GM21390 (cell line): Measurements from ENCODE around the gene HOXA6.

Experiments used
- ATAC-seq: cut with Tn5 transposase; IDR thresholded peaks from one replicate; pipeline ENCODE4 v1.9.1; 2021; ENCODE audit not compliant: unreplicated experiment

Gene HOXA6

GRCh38 chr7:27099453-27100370, 47.9 kb downstream of the HOXA6 start:
- no peak for ATAC-seq

GRCh38 chr7:27098578-27099451, 48.8 kb downstream of the HOXA6 start:
- ATAC-seq: no peak

DNA sequence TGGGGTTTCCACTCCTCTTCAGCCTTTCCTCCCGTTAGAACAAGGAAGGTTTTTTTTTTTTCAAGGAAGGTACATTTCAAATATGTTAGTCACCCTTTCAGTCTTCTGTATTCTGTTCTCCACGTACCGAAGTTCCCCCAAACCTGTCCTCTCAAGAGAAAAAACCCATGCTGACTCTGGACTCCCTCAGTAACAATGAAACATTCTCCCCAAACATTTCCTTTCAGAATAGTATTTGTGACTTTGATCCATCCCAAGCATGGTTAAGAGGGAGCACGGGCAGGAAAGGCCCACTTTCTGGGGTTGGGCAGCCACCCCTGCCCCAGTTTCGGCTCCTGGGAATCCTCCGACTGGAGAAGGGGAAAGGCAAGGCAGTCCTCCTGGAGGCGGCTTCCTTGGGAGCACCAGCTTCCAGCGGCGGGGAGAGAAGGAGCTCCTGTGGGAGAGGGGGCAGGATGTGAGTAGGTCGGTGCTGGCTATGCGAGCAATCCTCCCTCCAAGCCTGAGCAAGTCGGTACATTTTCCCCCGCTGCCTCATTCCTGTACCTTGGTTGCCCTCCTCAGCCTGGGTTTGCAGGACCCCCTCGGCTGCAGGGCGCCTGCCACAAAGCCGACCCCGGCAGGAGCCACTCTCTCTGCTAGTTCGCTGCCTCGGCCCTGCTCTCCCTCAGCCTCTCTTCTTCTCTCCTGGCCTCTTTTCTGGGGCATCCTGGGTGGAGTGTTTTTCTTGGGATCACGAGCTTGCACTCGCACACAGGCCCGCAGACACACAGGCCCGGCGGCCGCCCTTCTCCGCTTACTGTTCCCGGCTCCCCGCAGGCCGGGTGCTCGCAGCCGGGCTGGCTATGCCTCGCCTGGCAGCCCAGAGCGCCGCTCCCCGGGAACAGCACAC, 49.6 kb downstream of the HOXA6 start:
- no peak for ATAC-seq

GRCh38 chr7:27096768-27097514, 50.6 kb downstream of the HOXA6 start:
- ATAC-seq: no peak

GRCh38 chr7:27095897-27096767, 51.4 kb downstream of the HOXA6 start, which contains the start of gene HOXA1:
Gene HOXA1 (minus strand): TSS chr7:27096000. CDS start chr7:27095912, 88 bp downstream.
- peak; percentile 87 for ATAC-seq
